Activated gamma-delta T cell (primary cell): ENCODE results near the gene NFE2.
A peak's percentile ranks its signal among the peaks of the same experiment; 100 is the strongest.
"Not testable (repeated sequence)": the region's sequence is repeated elsewhere in the genome, so short reads cannot be mapped to it uniquely, and the experiment has no call there.

Experiments
- DNase-seq: peaks from one replicate; lab custom pipeline; 2025; lab: John Stamatoyannopoulos, UW

Gene NFE2

DNA sequence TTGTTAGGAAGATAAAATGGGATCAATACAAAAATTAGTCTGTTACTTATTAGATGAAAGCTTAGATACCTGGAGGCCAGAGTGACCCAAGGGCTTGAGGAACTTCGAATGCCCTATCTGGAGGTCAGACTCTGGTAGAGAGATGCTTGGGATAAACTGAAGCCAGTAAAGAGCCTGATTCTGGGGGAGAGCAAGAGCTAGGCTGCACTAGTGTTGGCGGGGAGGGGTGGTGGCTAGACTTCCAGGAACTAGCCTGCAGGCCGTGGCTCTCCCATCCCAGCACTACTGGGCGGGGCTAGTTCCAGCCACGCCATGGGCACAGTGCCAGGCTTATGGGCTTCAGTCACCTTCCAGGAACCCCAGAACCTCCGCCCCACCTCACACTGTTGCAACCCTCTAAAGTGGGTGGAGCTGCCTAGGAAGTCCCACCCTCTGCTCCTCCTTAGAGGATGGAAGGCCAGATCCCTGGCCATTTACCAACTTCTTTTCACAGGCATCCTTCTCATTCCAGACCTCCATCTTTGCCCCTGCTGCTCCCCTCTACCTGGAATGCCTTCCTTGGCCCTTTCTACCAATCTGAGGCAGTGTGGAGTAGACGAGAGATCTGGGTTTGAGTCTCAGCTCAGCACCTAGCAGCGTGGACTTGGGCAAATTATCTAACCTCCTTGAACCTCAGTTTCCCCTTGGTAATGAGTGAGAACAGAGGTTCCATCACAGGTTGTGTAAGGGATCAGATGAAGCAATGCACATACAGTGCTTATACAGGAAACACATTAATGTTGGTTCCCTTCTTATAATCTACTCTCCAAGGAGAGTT lies 6.3 kb upstream of the NFE2 start:
- DNase-seq, result no peak

DNA sequence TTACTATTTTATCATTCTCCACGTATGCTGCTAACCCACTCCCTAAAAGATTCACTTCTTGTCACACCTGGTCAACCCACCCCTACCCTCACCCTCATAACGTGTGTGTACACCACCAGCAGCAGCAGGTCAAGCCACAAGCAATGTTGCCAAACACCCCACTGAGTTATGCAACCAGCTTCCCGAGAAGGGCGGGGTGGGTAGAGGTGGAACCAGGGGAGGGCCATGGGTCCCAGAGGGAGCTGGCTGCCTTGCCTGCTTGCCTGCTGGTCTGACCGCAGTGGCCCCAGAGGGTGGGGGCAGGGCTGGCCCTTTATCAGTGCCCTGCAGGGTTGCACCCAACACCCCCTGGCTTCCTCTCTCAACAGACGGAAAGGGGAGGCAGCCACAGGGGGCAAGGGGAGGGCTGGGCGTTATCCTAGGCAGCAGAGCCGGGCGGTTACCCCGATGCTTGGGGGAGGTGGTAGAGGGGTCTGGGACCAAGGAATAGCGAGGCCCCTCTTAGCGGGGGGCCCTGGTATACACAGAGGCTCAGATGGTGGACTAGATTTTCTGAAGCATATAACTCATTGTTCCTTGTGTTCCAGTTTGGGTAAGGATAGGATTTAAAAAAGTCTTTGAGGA lies 3.5 kb upstream of the NFE2 start:
- DNase-seq, result peak; percentile 30

GRCh38 chr12:54303640-54304039 lies 2.8 kb upstream of the NFE2 start:
- no peak for DNase-seq

DNA sequence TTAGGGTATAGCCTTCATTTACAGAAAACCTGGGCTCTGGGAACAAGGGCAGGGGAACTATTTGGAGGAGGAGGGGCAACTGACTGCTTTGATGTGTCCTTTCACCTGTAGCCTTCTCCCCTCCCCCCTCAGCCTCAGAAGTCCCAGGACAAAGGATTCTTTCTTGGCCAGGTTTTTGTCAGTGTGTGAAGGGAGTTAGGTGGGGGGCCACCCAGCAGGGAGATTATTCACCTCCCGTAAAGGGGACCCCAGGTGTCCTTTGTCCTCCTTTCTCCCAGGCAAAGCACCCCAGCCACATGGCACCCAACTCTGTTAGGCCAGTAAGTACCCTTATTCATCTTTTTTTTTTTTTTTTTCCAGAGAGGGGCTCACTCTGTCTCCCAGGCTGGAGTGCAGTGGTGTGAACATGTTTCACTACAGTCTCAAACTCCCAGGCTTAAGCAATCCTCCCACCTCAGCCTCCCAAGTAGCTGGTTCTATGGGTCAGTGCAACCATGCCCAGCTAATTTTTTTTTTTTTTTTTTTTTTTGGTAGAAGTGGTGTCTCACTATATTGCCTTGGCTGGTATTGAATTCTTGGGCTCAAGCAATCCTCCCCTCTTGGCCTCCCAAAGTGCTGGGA lies 723 bp upstream of the NFE2 start:
- DNase-seq, result no peak

DNA sequence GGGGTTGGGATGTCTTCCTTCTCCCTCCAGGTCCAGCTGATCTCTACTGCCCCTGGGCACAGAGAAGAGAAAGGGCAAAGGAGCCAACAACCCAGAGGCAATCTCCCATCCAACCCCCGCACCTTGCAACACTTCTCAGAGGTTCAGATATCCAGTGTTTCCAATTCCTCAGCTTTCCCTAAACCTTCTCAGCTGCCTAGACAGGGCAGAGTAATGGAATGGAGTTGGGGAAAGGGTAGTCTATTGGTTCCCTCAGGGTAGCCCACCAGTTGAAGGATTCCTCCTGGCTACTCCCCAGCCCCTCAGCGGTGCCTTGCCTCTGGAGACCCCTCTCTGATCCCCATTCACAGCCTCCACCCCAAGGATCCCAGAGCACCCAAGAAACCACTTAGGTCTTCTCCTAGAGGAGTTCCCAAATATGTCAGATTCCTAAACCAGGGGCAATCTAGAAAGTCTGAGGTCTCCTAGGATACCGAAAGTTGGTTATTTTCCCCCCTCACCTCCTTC lies 537 bp downstream of the NFE2 start:
- no peak for DNase-seq

DNA sequence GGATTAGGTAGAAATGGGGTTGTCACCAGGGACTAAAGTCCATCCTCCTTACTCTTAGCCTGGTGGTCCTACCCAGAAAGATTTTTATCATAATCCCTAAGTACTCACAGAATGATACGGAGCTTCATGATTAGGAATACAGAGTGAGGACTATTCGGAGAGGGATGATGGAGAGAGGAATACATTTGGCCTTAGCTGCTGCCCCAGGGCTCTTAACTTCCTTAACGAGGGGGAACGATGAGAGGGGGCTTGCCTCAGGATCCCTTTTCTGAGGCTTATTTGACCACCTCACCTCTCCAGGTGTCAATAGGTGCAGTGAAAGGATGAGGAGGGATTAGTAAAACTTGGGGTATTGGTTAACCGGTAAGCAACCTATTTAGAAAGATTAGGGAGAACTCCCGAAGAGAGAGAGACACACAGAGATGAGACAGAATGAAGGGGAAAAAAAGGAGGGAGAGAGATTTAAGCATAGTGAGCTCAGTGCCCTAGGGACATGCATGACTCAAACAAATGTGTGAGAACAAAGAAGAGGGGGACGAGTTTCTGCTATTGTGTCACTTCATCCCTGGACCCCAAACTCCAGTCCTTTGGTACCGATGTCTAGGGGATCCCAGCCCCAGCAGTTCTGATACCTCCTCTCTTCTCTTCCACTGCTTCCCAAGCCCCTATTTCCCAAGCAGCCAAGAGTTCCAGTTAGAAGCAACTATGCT lies 1.1 kb downstream of the NFE2 start:
- DNase-seq, result no peak

GRCh38 chr12:54298904-54299303 lies 1.9 kb downstream of the NFE2 start:
- DNase-seq, result no peak

DNA sequence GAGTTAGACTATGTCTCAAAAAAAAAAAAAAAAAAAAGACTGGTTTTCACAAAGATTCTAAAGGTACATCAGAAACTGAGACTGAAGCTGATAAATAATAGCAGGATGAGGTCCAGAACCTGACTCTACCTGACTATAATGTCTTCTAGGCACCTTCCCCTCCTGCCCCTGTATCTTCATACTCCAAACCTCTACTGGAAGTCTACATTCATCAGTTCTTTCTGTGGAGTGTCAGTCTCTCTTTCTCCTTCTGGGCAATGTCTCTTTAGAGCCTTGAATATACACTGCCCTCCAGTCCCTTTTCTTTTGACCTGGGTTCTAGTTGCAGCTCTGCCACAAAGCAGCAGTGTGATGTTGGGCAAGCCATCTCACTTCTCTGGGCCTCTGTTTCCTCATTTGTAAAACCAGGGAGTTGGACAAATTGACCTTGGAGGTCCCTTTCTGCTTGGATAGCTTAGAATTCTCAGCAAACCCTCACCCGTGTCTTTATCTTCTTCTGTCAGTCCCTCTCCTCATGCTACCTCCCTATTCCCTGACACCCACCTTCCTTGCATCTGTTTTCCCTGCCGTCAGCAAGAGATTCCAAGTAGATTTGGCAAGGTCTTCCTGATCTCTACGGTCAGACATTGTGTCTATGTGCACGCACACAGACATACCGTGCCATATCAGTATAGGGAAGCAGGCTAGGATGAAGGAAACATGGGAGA lies 4.3 kb downstream of the NFE2 start:
- no peak for DNase-seq

GRCh38 chr12:54294953-54295566 lies 5.8 kb downstream of the NFE2 start:
- DNase-seq, result no peak

- DNase-seq, result no peak
These were observed 6.5 kb downstream of the NFE2 start for GRCh38 chr12:54294152-54294952.

GRCh38 chr12:54292931-54293241 lies 7.9 kb downstream of the NFE2 start:
- DNase-seq, result no peak

- DNase-seq, result no peak
These were observed 8.5 kb downstream of the NFE2 start for GRCh38 chr12:54292083-54292930.

DNA sequence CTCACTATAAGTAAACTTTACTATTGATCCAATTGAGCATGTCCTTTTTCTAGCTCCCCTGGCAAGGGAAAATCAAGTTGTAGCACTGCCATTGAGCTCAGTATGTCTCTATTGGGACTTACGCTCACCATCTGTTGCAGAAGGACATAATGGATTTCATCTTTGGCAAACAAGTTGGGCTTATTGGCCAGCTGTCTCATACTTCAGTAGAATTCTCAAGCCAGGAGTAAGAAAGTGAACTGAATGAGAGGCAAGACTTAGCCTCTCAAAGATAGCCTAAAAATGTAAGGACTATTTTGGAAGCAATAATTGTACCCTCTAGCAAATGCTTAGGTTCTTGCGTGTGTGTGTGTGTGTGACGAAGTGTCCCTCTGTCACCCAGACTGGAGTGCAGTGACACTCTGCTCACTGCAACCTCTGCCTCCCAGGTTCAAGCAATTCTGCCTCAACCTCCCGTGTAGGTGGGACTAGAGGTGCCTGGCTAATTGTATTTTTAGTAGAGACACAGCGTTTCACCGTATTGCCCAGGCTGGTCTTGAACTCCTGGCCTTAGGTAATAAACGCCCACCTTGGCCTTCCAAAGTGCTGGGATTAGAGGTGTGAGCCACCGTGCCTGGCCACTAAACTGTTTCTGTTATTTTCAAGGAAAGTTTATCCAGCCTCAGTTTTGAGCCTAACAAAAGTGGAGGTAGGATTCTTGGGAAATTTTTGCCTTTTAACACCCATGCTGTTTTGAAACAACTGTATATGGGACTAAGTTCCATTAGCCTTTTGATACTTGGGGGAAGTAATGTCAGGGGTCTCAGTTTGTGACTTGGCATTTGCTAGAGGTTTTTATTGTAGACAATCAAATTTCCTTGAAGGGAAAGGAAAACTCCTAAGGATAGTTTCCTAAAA lies 13.3 kb downstream of the NFE2 start:
- no peak for DNase-seq

DNA sequence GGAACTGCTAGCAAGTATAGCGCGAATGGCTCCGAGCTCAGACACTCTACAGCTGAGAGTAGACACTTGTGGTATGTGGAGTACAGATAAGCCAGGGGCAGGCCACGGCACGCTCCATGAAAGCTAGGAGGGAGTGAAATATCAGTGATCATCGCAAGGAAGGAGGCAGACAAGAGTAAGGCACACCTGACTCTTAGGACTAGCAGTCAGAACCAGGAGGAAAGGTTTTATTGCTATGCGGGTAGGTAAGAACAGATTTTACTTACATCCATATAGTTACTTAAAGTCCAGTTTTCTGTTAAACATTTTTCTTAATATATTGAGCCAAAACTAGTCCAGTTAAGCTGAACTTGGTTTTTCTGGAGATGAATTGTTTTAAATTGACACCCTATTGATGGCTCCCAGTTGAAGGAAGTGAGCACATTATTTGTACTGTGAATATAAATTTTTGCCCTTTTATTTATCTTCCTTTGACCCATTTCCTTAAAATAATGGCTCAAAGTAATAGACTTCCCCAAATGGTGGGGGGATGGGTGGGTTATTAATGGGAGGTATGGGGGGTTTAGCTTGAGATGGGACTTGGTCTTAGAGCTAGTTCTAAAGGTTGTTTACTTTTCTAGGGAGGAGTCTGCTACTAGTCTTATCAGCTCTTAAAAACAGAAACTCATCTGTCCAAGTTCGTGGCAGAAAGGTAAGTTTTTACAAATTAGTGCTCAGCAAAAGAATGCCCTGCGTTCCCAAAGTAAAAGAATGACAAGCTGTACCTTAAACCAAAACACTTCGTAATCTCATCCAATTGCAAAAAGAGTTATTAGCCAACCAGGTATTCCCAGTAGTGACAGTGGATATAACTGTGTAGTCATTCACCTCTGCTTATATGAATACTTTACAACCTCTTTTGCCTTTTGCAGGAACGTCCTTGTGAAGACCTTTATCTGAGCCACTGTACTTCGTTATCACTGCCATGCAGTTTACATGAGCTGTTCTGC lies 14.5 kb downstream of the NFE2 start:
- DNase-seq, result no peak

DNA sequence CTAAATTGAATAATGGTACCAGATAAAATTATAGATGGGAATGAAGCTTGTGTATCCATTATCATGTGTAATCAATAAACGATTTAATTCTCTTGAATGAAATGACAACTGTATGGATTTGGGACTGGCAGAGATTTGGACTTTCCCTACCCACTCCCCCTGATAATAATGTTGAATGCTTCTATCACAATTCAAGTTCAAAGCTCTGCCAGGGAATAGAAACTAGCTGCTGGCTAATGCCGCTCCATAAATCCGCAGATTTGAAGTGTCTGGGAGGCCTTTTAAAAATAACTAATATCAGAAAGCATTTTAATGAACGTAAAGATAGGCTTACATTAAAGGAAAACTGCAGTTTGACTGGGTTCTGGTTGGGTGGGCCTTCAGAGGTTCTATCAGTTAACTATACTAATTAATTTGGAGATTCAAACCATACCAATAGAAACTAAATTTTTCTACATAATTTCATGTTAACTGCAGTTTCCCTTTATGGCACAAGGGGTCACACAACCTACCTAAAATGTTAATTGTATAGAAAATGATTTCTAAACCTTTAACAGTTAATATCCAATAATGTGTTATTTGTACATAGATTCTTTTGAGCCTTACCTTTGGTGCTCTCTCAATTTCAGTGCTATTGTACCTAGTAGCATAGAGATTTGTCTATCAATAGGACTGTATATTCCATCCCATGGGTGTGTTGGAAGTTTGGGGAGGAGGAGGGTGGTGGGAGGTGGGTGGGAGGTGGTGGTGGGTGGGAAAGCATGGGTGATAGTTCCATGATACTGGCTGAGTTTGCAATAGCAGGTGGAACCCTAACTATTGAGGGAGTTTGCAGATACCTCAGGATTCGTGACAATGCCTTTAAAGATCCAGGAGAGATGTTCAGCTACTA lies 15.4 kb downstream of the NFE2 start:
- no peak for DNase-seq

DNA sequence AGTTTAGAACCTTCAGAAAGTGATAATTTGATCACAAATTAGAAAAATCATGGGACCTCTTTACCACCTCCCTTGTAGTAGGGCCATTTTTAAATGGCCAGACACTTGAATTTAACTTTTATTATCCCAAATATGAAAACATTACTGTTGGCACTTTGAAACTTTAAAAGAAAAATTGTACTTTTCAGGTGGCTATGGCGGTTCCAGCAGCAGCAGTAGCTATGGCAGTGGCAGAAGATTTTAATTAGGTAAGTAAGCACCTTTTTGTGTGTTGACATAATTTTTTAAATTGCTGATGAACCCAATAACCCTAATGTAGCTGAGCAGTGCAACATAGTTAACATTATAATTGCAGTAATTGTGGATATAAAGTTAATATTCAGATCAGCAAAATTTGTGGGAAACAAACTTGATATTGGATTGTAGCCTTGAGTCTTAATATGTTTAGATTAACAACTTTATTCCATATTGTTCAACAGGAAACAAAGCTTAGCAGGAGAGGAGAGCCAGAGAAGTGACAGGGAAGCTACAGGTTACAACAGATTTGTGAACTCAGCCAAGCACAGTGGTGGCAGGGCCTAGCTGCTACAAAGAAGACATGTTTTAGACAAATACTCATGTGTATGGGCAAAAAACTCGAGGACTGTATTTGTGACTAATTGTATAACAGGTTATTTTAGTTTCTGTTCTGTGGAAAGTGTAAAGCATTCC lies 16.6 kb downstream of the NFE2 start:
- not testable (repeated sequence) for DNase-seq
